IMR-90 (cell line): ENCODE data around the gene OAF. TPM values are rescaled to one million over a fixed set of nuclear protein-coding genes. Genes with fewer than 3 reads are reported as not detected.
A peak's percentile ranks its signal among the peaks of the same experiment; 100 is the strongest.

Experiments
- ATAC-seq: fragments of 200-7000 bp; cut with Tn5 transposase; 2 replicates; pipeline ENCODE4 v1.9.1; 2020; ENCODE audit warnings: low read depth, mild to moderate bottlenecking, moderate library complexity
- BruUV-seq: library from RNA; stranded (reverse); fragments of 400-500 nt; replicated peaks from 2 replicates; lab custom pipeline; 2021; lab: Mats Ljungman, UMichigan
- CTCF ChIA-PET: fragments of 300-600 bp; formaldehyde crosslinking; extraction: SDS; loops from one replicate; lab custom pipeline; 2021; ENCODE audit warnings: antibody characterized with exemption; lab: Yijun Ruan, JAX
- POLR2A ChIA-PET: fragments of 300-600 bp; sonication (Branson Sonifier 250); formaldehyde crosslinking; loops from one replicate; lab custom pipeline; 2022; ENCODE audit warnings: antibody characterized with exemption; ENCODE audit not compliant: unreplicated experiment; lab: Charles Lee
- DNase-seq: peaks from one replicate; pipeline ENCODE4 v3.0.0; 2013
- H2AFZ ChIP-seq: replicated peaks from 2 replicates; pipeline ENCODE3; 2013; ENCODE audit warnings: low read length, mild to moderate bottlenecking; ENCODE audit not compliant: poor library complexity
- H2AK5ac ChIP-seq: 2 replicates; pipeline ENCODE4 v1.6.1; 2013; ENCODE audit warnings: low read depth, low read length, inconsistent platforms
- H2AK9ac ChIP-seq: replicated peaks from 2 replicates; pipeline ENCODE3; 2013; ENCODE audit warnings: mild to moderate bottlenecking, low read depth, low read length, moderate library complexity; ENCODE audit not compliant: poor library complexity
- H2BK120ac ChIP-seq: 2 replicates; pipeline ENCODE4 v1.6.1; 2013; ENCODE audit warnings: low read depth, low read length, inconsistent platforms
- H2BK15ac ChIP-seq: 3 replicates; pipeline ENCODE4 v1.6.1; 2013; ENCODE audit warnings: low read depth, low read length, inconsistent platforms
- H2BK20ac ChIP-seq: 2 replicates; pipeline ENCODE4 v1.6.1; 2013; ENCODE audit warnings: low read depth, mild to moderate bottlenecking, inconsistent platforms, low read length, moderate library complexity
- H2BK5ac ChIP-seq: 2 replicates; pipeline ENCODE4 v1.6.1; 2013; ENCODE audit warnings: mild to moderate bottlenecking, low read depth, low read length, inconsistent platforms; ENCODE audit not compliant: poor library complexity, severe bottlenecking
- H3K14ac ChIP-seq: replicated peaks from 2 replicates; pipeline ENCODE4 v1.6.1; 2013; ENCODE audit warnings: low read depth, low read length, inconsistent platforms
- H3K18ac ChIP-seq: 2 replicates; pipeline ENCODE4 v1.6.1; 2013; ENCODE audit warnings: low read depth, low read length, control low read depth
- H3K23ac ChIP-seq: 2 replicates; pipeline ENCODE4 v1.6.1; 2013; ENCODE audit warnings: low read depth, low read length, inconsistent platforms
- H3K27ac ChIP-seq: 2 replicates; pipeline ENCODE4 v1.5.1; 2013; ENCODE audit warnings: mild to moderate bottlenecking, control low read depth, low read length; ENCODE audit not compliant: insufficient read depth
- H3K27me3 ChIP-seq: 2 replicates; pipeline ENCODE4 v1.6.1; 2013; ENCODE audit warnings: low read length; ENCODE audit not compliant: control insufficient read depth, insufficient read depth
- H3K36me3 ChIP-seq: 2 replicates; pipeline ENCODE4 v1.6.1; 2013; ENCODE audit warnings: low read length, mixed read lengths; ENCODE audit not compliant: control insufficient read depth, insufficient read depth
- H3K4ac ChIP-seq: 2 replicates; pipeline ENCODE4 v1.6.1; 2013; ENCODE audit warnings: low read depth, low read length, inconsistent platforms
- H3K4me1 ChIP-seq: 2 replicates; pipeline ENCODE4 v1.6.1; 2013; ENCODE audit warnings: low read length, mixed read lengths; ENCODE audit not compliant: control insufficient read depth, insufficient read depth
- H3K4me2 ChIP-seq: 2 replicates; pipeline ENCODE4 v1.6.1; 2013; ENCODE audit warnings: low read depth, mild to moderate bottlenecking, control low read depth, low read length, moderate library complexity
- H3K4me3 ChIP-seq: 2 replicates; pipeline ENCODE4 v1.5.1; 2013; ENCODE audit warnings: low read depth, mild to moderate bottlenecking, control low read depth, low read length, moderate library complexity; ENCODE audit not compliant: insufficient read depth
- H3K56ac ChIP-seq: 2 replicates; pipeline ENCODE4 v1.6.1; 2013; ENCODE audit warnings: low read length, inconsistent platforms; ENCODE audit not compliant: insufficient read depth; ENCODE audit errors: extremely low read depth
- H3K79me1 ChIP-seq, 2 experiments: 2 replicates each; pipeline ENCODE4 v1.6.1; 2013; ENCODE audit warnings: low read length in 2 of 2, inconsistent platforms in 1 of 2, low read depth in 1 of 2
- H3K9ac ChIP-seq: 2 replicates; pipeline ENCODE4 v1.6.1; 2013; ENCODE audit warnings: low read depth, low read length, control low read depth
- H3K9me1 ChIP-seq: 2 replicates; pipeline ENCODE4 v1.6.1; 2013; ENCODE audit warnings: low read length, inconsistent platforms; ENCODE audit not compliant: insufficient read depth
- H3K9me3 ChIP-seq: 2 replicates; pipeline ENCODE4 v1.6.1; 2013; ENCODE audit warnings: low read length; ENCODE audit not compliant: control insufficient read depth, insufficient read depth
- H4K20me1 ChIP-seq: 2 replicates; pipeline ENCODE4 v1.6.1; 2013; ENCODE audit warnings: low read length, inconsistent platforms; ENCODE audit not compliant: insufficient read depth
- H4K5ac ChIP-seq: 2 replicates; pipeline ENCODE4 v1.6.1; 2013; ENCODE audit warnings: mild to moderate bottlenecking, low read depth, low read length, control low read depth
- H4K8ac ChIP-seq, 2 experiments: 2 replicates each; pipeline ENCODE4 v1.6.1; 2013; ENCODE audit warnings: low read depth in 2 of 2, low read length in 2 of 2, control low read depth in 1 of 2, inconsistent platforms in 1 of 2
- H4K91ac ChIP-seq: 2 replicates; pipeline ENCODE4 v1.6.1; 2013; ENCODE audit warnings: low read depth, low read length, inconsistent platforms; ENCODE audit not compliant: insufficient read depth
- BHLHE40 ChIP-seq: fragments of 150-350 bp; IDR thresholded peaks from 2 replicates; pipeline ENCODE4 v1.6.1; 2016; ENCODE audit warnings: mild to moderate bottlenecking, low read depth, low read length
- CEBPB ChIP-seq: IDR thresholded peaks from 2 replicates; pipeline ENCODE4 v1.6.1; 2012; ENCODE audit warnings: low read depth, low read length, improper control_type of control experiment
- CHD1 ChIP-seq: IDR thresholded peaks from 2 replicates; pipeline ENCODE4 v1.6.1; 2012; ENCODE audit warnings: low read depth, low read length, improper control_type of control experiment
- FOS ChIP-seq: fragments of 150-350 bp; IDR thresholded peaks from 2 replicates; pipeline ENCODE4 v1.6.1; 2016; ENCODE audit warnings: low read depth, low read length
- MAFK ChIP-seq: IDR thresholded peaks from 2 replicates; pipeline ENCODE4 v1.6.1; 2012; ENCODE audit warnings: low read depth, low read length, improper control_type of control experiment
- NFE2L2 ChIP-seq: fragments of 150-350 bp; IDR thresholded peaks from 2 replicates; pipeline ENCODE4 v1.6.1; 2016; ENCODE audit warnings: low read depth, mild to moderate bottlenecking, low read length
- POLR2A ChIP-seq: IDR thresholded peaks from 2 replicates; pipeline ENCODE4 v1.6.1; 2012; ENCODE audit warnings: mild to moderate bottlenecking, low read depth, low read length
- RAD21 ChIP-seq: IDR thresholded peaks from 2 replicates; pipeline ENCODE4 v1.6.1; 2012; ENCODE audit warnings: low read length, improper control_type of control experiment
- RCOR1 ChIP-seq: IDR thresholded peaks from 2 replicates; pipeline ENCODE4 v1.6.1; 2012; ENCODE audit warnings: mild to moderate bottlenecking, low read length, improper control_type of control experiment; ENCODE audit not compliant: insufficient replicate concordance
- RFX5 ChIP-seq: IDR thresholded peaks from 2 replicates; pipeline ENCODE4 v1.8.0; 2012; ENCODE audit warnings: low read depth, mild to moderate bottlenecking, low read length, moderate library complexity
- SMC3 ChIP-seq: fragments of 150-350 bp; IDR thresholded peaks from 2 replicates; pipeline ENCODE4 v1.6.1; 2016; ENCODE audit warnings: low read depth, mild to moderate bottlenecking, antibody characterized with exemption, low read length, moderate library complexity
- WGBS, 2 experiments: methylation state at CpG; one replicate each; pipeline versions ENCODE4 v1.1.5 to v1.1.7; 2013; ENCODE audit warnings: missing lambda C conversion rate in 2 of 2; ENCODE audit not compliant: insufficient read length in 1 of 2; ENCODE audit errors: extremely low coverage in 2 of 2; 5-methylcytosine and 5-hydroxymethylcytosine counted together
- dilution Hi-C: fragments of 300-500 bp; cut with HindIII; formaldehyde crosslinking; loops from one replicate; pipeline ENCODE4 v1.14.3; 2018; ENCODE audit warnings: low sequenced_read_pairs; ENCODE audit not compliant: unreplicated experiment
- in situ Hi-C: fragments of 300-500 bp; cut with MboI; formaldehyde crosslinking; loops from 3 replicates; pipeline ENCODE4 v1.14.3; 2019; ENCODE audit warnings: low sequenced_read_pairs, inconsistent platforms, mixed read lengths
- intact Hi-C: fragments of 100-400 bp; cut with micrococcal nuclease; formaldehyde crosslinking; loops from 2 replicates; pipeline ENCODE4 v1.10.0; 2022
- polyA plus RNA-seq, 3 experiments: library from polyadenylated mRNA; depleted of rRNA; stranded (reverse); fragments of >200 nt; gene quantifications; 2 replicates each; pipeline ENCODE4 v1.2.3, GENCODE V29; 2012; ENCODE audit warnings: low replicate concordance in 1 of 3
- total RNA-seq: library from RNA; depleted of rRNA; stranded (reverse); fragments of >200 nt; gene quantifications from 2 replicates; pipeline ENCODE4 v1.2.3, GENCODE V29; 2012
- TF ChIP-seq, protein P1 (sequence below): fragments of 150-350 bp; IDR thresholded peaks from 2 replicates; pipeline ENCODE4 v1.6.1; 2016; ENCODE audit warnings: low read depth, mild to moderate bottlenecking, low read length, moderate library complexity, borderline replicate concordance
- TF ChIP-seq, protein P2 (sequence below): conservative IDR thresholded peaks from 2 replicates; pipeline ENCODE4 v1.5.1; 2012; ENCODE audit warnings: mild to moderate bottlenecking, low read depth, low read length, improper control_type of control experiment

The OAF gene
- total and polyA plus RNA-seq, 2 of the 4 experiments (the other 2 are of a cell fraction) = 9.9 to 42.0 TPM

GRCh38 chr11:120224972-120225909, 14.4 kb downstream of the OAF start:
- no peak overlapping the region for H3K9ac ChIP-seq
- no peak overlapping the region for H2BK5ac ChIP-seq
- TF ChIP-seq BHLHE40 (no peak), RCOR1 (no peak), CHD1 (no peak), RFX5 (no peak), FOS (no peak), SMC3 (no peak), CEBPB (no peak), NFE2L2 (no peak), POLR2A (no peak), MAFK (no peak), RAD21 (no peak)
- TF ChIP-seq, protein P1, sequence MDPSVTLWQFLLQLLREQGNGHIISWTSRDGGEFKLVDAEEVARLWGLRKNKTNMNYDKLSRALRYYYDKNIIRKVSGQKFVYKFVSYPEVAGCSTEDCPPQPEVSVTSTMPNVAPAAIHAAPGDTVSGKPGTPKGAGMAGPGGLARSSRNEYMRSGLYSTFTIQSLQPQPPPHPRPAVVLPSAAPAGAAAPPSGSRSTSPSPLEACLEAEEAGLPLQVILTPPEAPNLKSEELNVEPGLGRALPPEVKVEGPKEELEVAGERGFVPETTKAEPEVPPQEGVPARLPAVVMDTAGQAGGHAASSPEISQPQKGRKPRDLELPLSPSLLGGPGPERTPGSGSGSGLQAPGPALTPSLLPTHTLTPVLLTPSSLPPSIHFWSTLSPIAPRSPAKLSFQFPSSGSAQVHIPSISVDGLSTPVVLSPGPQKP = no peak
- TF ChIP-seq, protein P2, sequence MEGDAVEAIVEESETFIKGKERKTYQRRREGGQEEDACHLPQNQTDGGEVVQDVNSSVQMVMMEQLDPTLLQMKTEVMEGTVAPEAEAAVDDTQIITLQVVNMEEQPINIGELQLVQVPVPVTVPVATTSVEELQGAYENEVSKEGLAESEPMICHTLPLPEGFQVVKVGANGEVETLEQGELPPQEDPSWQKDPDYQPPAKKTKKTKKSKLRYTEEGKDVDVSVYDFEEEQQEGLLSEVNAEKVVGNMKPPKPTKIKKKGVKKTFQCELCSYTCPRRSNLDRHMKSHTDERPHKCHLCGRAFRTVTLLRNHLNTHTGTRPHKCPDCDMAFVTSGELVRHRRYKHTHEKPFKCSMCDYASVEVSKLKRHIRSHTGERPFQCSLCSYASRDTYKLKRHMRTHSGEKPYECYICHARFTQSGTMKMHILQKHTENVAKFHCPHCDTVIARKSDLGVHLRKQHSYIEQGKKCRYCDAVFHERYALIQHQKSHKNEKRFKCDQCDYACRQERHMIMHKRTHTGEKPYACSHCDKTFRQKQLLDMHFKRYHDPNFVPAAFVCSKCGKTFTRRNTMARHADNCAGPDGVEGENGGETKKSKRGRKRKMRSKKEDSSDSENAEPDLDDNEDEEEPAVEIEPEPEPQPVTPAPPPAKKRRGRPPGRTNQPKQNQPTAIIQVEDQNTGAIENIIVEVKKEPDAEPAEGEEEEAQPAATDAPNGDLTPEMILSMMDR = no peak
- WGBS, 2 experiments = 66% methylated on average over 7 of the region's 22 CpGs; no CpG with 5 or more reads in 1 of the 2 experiments
- no peak overlapping the region for H3K4me3 ChIP-seq
- ChIA-PET CTCF (no interaction called here), POLR2A (no interaction called here)
- peaks cover 7% of the 10 kb centered on the region; the same call in 1 of the 2 replicates for H3K36me3 ChIP-seq
- H2AK9ac ChIP-seq = peak overlapping the region; percentile 51
- DNase-seq (no peak), ATAC-seq (no peak; the same call in 1 of the 2 replicates)
- no TSS peak for BruUV-seq
- no peak overlapping the region for H3K18ac ChIP-seq
- H2BK120ac ChIP-seq = no peak overlapping the region
- no peak overlapping the region for H3K23ac ChIP-seq
- H3K27ac ChIP-seq = no peak overlapping the region
- H4K8ac ChIP-seq = no peak overlapping the region
- H2BK20ac ChIP-seq = no peak overlapping the region
- H3K9me1 ChIP-seq = peaks cover 7% of the 10 kb centered on the region; the same call in 1 of the 2 replicates
- peaks cover 6% of the 10 kb centered on the region; the same call in 1 of the 2 replicates for H4K20me1 ChIP-seq
- dilution Hi-C loops (no loop called here), in situ Hi-C loops (loop anchor here (5.0 kb wide), 1 partner anchor 53 kb away; no protein-coding TSS in a partner anchor), intact Hi-C loops (no loop called here)
- no peak overlapping the region for H3K4me2 ChIP-seq
- no peaks in the 10 kb centered on the region for H3K27me3 ChIP-seq
- H2AFZ ChIP-seq = peak overlapping the region; percentile 10
- H4K91ac ChIP-seq = no peak overlapping the region
- H2AK5ac ChIP-seq = no peak overlapping the region
- no peak overlapping the region for H2BK15ac ChIP-seq
- H3K14ac ChIP-seq = no peak overlapping the region
- no peaks in the 10 kb centered on the region for H3K9me3 ChIP-seq
- H4K5ac ChIP-seq = no peak overlapping the region
- H3K79me1 ChIP-seq = peaks cover 3 to 5% of the 10 kb centered on the region in 2 experiments; a peak in 1 of 4 replicates
- no peaks in the 10 kb centered on the region; the same call in 1 of the 2 replicates for H3K4me1 ChIP-seq
- no peak overlapping the region for H3K4ac ChIP-seq
- no peak overlapping the region for H3K56ac ChIP-seq
